RPMI8226 (cell line): ENCODE data around the gene NFASC.
A peak's percentile ranks its signal among the peaks of the same experiment; 100 is the strongest.

Experiments
- DNase-seq: peaks from one replicate; pipeline ENCODE4 v3.0.0-alpha.2; 2015

Gene NFASC

DNA sequence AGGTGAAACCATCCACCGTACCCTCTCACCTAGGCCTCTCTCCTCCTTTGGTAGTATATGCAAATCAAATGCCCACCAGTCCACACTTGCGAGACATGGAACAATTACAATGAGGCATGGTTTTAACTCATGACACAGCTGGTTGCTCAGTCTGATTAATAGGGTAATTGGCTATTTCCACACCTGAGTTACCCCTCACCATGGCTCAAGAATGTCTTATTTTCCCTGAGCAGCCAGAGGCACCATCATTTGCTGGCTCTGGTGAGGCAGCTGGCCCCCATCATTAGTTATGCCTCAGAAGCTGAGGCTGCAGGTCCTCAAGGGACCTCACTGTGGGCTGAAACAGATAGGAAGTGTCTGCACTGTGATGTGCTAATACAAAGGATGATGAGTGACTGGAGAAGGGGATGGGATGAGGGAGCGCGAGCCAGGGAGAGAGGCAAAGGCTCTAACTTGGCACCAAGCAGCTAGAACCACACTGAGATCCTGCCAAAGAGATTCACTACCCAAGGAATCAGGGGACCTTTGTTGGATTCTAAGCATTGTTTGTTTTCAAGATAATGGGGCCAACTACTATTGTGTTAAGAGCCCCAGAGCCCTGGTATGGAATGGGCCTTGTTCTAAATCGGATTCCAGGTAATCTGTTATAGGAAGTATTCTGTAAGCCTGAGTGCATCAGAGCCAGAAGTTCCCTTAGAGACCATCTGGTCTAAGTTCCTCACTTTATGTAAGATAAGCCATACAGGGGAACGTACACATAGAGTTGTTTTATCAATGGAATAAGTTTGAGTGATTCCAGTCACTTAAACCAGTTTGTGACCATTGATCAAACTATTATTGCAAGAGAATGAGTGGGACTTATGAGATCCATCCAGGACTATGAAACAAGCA, 92.3 kb downstream of the NFASC start:
- no peak for DNase-seq

DNA sequence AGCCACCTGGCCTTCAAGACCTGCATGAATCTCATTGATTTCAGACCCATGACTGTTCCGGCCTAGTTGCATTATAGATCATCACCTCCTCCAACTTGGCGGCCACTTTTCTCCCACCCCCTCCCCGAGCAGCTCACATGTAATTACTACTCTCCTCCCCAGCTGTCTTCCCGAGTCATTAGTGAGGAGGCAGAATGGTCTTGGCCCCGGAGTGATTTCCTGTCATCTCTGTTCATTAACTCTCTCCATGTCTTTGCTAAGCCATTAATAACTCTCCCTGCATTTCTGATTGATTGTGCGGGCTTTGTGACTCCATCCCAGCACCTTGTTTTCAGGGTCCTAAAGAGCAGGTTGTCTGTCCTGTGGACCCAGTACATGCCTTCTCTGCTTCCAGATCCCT, 96.8 kb downstream of the NFASC start:
- no peak for DNase-seq

DNA sequence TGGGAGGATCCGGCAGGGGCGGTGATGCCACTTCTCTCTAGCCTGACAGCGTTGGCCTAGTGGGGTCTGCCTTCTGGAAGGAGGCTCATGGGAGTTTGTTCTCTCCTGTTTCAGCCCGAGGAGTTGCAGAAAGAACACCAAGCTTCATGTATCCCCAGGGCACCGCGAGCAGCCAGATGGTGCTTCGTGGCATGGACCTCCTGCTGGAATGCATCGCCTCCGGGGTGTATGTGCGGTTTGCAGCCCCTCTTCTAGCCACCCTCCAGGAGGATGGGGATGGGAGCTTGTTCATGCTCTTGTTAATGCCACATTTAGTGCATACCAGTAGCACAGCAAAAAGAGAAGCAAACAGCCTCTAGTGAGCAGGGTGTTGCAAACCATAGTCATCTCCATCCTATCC, 97.5 kb downstream of the NFASC start:
- DNase-seq: no peak

DNA sequence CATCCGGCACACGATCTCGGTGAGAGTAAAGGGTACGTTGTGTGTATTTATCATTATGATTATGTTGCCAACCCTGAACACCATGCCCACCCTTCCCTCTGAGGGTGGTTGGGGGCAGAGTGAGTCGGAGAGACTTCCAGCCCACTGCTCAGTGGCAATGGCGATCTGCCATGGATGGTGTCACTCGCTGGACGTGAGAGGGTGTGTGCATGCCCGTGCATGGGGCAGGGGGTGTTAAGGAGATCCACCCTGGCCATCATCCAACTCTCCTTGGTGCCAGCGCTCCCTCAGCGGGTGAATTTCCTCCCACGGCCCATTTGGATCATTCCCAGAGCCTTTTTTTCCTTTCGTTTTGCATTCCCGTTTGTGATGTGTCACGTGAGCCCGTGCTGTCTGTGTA, 98.3 kb downstream of the NFASC start:
- DNase-seq: no peak

DNA sequence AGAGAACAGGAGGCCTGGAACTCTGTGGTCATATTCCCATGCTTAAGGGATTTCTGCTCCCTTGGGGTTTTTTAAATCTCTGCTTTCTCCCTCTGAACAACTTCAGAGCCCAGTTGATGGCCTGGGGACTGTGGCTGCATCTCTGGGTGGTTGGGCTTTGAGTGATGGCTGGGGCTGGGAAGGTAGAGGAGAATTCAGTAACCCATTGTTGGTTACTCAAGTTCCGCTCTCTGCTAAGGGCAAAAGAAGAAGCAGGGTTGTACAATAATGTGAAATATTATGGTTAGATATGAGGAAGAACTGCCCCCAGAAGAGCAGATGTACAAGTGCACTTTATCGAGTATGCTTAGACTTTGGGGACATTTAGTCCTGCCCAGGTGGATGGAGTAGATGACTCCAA, 100.3 kb downstream of the NFASC start:
- no peak for DNase-seq

DNA sequence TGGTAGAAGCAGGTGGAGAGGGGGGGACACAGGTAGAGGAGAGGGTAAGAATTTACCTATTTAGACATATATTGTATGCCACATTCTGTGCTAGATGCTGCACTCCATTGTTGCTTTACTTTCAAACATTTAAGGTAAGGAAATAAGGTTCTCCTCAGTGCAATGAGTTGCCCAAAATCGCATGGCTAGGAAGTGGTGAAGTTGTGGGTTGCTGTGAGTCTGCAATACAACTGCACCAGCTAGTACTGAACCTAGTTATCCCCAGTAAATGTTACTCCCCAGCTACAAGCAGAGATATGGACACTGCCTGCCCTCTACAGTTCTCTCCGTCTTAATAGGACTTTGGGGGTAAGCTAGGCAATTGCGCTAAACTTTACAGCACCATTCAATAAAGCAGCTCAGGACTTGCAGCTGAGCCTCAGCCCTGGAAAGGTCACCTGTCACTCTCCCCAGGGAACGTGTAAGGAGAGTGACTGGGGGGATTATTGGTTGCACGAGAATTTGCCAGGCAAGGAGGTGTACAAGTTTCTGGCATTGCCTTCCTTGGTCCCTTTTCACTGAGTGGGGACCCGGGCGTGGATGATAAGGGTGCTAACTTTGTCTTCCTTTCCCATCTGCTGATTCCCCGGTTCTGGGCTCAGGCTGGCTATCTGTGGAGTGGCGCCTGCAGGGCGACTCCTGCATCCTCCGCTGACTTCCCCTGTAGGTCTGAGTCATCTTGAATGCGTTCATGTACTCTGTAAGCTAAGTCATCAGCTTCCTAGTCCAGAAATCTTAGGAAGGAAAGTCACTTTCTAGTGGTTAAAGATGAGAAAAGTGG, 101.1 kb downstream of the NFASC start:
- DNase-seq: no peak

DNA sequence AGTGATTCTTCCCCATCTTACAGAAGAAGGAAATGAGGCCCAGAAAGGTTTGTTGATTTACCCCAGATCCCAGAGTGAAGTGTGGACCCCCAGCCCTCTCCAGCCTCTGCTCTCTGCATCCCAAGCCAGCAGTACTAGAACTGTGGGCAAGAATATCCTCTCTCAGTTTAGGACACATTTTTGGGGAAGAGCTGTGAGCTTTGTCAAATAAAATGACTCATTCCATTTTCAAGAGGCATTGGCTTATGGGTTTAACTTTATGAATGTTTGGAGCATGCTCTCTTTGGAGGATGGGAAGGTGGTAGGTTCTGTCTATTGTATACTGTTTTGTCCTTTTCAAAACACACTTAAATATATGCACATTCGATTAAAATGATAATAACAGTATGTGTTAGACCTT, 101.8 kb downstream of the NFASC start:
- DNase-seq: no peak

DNA sequence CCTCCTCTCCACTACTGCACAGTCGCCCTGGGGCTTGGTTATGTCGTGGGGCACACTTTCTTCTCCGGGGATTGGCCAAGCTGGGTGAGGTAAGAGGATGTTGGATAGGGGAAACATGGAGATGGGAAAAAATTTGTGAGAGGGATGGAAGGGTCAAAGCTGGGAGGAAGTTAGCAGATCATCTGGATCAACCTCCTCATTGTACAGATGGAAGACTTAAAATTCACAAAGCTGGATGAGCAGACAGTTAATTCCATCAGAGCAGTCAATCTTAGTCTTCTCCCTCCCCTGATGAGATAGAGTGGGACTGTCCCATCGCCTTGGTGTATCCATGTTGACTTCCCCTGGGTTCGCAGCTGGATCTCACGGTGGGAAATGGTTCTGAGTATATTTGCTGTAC, 102.8 kb downstream of the NFASC start:
- no peak for DNase-seq

DNA sequence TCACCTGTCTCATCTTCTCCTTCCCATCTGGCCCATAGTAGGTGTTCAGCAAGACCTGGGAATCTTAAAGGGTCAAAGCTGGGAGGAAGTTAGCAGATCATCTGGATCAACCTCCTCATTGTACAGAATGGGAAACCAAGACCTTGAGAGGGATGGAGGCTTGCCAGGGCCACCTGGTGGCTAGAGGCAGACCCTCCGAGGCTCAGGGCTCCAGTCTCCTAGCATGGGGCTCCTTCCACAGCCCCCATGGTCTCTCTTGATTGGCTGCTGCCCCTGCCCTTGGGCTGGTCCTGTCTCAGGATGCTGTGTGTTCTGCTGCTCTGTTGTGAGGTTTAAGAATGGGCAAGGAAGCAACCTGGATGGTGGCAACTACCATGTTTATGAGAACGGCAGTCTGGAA, 103.7 kb downstream of the NFASC start:
- DNase-seq: no peak

DNA sequence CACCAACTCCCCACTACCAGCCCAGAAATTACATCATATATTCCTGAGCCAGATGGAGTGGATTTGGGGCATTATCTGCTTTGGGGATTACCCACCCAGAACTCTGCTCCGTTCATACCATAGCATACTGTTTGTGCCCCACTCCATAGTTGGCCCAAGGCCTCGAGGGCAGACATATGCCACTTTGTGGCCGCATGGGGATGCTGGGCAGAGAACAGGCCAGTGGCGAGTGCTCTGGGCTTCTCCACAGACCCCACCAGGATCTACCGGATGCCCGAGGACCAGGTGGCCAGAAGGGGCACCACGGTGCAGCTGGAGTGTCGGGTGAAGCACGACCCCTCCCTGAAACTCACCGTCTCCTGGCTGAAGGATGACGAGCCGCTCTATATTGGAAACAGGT, 104.4 kb downstream of the NFASC start:
- DNase-seq: no peak

DNA sequence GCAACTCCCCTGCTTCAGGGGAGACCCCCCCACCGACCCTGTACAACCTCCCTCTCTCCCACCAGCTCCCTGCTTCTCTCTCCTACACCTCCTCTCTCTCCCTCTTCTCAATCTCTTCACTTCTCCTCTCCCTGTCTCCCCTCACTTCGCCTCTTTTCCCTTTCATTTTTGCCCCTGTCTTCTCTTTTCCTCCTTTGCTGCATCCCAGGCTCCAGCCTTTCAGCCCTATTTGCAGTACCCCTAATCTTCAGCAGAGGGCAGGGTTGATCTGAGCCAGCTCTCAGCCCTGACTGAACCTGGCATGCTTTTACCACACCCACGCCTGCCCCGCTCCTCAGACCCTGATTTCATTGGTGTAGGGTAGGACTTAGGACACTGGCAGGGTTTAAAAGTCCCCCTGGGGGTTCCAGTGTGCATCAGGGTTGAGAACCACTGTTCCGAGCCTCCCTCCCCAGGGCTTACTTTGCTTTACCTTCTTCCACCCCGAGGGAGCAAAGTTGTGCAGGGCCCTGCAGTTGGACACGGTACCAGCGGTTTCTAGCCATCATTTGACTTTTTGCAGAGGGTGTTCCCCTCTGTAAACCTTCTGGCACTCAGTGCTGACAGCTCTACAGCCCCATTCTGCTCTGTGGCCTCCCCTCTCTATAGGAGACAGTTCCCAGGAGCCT, 105.0 kb downstream of the NFASC start:
- DNase-seq: peak; percentile 72

DNA sequence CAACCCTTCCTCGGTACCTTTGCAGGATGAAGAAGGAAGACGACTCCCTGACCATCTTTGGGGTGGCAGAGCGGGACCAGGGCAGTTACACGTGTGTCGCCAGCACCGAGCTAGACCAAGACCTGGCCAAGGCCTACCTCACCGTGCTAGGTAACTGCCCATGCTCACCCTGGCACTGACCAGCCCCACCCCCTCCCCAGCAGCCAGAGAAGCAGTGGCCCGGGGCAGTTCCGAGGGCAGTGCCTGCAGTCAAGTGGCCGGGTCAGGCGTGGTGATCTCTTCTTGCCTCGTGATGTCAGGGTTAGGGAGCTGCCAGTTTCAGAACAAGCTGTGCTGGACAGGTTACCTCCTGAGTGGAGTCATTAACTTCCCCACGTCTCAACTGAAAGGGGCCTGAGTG, 106.0 kb downstream of the NFASC start:
- DNase-seq: no peak

DNA sequence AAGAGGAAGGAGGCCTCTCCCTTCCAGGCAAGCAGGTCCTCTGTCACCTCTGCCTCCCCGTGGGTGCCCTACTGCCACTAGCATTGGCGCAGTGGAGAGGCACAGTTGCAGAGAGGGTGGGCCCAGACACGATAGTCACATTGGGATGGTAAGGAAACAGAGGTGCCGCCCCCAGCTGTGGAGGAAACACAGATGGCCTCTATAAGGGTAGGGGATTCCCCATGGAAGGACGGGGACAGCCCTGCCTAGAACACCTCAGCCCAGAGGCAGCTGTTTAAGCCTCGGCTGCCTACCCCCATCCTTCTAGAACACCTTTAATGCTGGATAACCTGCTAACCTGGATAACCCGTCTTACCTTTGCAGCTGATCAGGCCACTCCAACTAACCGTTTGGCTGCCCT, 106.7 kb downstream of the NFASC start:
- no peak for DNase-seq

DNA sequence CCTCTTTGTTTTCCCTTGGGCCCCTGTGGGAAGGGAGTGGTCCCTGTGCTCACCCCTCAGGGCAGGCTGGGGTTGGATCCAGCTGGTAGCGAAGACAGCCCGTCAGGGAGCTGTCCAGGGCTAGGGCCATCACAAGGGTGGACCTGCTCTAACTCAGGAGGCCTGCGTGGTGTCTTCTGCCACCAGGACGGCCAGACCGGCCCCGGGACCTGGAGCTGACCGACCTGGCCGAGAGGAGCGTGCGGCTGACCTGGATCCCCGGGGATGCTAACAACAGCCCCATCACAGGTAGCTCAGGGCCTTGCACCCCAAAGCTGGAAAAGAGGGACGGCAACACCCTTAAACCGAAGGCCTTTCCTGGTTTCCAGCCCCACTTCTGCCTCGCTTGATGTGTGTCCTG, 108.1 kb downstream of the NFASC start:
- no peak for DNase-seq

DNA sequence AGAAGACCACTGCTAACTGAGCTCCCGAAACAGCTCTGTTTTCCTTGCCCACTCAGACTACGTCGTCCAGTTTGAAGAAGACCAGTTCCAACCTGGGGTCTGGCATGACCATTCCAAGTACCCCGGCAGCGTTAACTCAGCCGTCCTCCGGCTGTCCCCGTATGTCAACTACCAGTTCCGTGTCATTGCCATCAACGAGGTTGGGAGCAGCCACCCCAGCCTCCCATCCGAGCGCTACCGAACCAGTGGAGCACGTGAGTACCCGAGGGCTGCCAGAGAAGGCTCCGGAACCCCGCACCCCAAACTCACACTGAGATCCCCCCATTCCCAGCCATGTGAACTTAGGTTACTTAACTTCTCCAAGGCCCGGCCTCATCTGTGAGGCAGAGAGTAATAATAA, 108.6 kb downstream of the NFASC start:
- no peak for DNase-seq

DNA sequence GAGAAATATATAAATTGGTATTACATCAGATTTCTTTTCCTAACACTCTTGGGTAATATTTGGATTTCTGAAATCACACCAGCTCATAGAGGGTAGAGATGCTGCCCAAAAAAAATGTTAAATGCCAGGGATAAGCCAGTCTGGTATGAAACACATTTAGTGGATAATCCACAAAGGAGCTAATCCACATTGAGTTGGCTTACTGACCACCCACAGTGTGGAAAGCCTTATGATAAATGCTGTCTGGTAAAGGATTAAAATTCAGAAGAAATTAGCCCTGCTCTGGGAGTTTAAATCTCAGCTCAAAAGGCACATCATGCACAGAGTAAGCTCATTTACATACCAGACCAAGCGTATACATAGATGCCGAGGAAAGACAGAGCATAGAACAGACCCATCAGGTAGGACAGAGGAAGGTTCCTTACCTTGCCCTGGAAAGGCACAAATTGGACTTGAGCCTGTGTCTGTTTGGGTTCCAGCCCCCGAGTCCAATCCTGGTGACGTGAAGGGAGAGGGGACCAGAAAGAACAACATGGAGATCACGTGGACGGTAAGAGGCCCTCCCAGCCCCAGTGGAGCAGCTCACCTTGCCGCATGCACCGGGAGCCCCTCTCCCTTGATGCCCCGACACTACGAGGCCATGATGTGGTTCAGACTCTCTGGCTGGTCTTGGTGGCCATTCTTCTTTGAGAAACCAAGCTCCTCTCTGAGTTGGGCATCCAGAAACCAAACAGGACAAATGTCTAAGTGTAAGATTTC, 109.4 kb downstream of the NFASC start:
- DNase-seq: no peak

DNA sequence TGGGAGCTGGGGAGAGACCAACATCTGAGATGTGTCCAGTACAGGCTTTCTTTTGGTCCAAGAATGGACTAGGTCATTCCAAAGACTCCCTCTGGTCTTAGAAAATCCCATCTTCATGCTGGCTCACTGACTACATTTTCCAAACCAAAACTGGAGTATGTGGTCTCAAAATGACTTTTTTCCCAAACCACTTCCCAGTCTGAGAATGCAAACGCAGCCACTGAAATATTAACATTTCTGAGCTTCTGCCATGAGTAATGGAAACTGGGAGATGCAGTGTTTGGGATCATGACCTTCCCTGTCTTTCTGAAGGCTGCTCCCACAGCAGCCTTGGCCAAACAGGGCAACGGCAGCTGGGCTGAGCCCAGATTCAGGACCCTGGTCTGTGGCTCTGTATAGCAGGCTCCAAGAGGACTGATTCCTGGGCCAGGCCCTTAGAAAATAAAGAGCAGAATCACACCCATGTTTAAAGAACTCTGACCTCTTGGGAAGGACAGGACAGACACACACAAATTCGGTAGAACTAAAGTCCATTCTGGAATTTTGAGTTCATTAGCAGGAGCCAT, 110.3 kb downstream of the NFASC start:
- no peak for DNase-seq

DNA sequence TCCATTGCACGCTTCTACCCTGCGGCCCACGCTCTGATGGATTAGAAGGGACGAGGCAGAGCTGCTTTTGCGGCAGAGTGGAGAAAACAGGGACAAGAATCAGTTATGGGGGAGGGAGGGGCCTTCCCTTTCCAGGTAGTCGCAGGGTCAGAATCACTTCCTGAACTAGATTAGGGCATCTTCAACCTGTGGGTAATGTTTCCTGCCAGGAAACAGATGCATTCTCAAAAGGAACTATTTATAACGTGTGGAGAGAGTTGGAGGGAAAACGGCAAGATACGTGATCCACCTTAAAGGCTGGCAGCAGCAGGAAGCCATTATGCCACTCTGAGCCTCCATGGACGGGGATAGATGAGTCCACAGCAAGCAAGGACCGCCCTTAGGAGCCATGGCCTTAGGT, 112.5 kb downstream of the NFASC start:
- no peak for DNase-seq

DNA sequence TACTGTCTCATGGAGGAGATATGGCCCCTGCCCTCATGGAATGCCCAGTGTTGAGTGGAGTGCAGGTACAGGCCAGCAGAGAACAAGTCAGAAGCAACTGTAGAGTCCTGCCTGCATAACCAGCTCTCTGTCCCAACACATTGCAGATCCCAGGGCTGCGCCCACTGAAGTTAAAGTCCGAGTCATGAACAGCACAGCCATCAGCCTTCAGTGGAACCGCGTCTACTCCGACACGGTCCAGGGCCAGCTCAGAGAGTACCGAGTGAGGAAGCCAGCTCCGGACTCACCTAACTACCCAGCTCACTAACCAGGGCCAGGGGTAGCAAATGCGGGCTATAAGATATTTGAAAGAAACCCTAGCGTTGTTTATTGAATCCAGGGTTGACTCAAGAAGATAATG, 113.2 kb downstream of the NFASC start:
- no peak for DNase-seq

DNA sequence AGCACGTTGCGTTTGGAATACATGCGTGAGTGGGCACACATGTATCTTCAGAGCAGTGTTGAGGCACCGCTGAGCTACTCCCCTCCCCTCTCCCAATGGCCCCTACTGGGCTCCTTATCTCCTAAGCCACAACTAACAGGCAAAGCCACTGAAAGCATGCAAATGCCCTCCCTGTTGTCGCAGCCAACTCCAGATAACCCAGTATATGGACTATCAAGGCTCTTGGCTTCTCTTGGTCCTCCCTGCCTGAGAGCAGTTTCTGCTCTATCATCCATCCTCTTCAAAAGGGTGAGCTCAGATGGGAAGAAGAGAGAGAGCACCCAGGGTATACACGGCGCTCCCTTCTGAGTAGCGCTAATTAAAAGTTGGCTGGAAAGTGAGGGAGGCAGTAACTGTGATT, 113.8 kb downstream of the NFASC start:
- DNase-seq: no peak

DNA sequence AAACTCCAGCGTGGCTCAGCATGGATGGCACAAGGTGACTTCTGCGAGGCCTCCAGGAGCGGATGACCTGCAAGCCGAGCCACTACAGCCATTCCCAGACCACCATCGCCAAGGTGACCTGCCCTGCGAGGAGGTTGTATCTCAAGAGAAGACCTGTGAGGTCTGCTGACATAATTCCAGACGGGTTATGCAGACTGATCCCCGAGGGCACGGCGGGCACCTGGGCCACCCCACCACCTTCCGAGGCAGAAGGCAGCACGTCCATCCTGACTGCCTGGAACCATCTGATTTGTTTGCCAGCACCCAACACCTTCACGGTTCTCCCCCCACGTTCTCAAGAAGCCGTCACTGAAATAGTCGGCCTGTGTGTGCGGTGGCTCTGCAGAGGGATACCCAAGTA, 115.5 kb downstream of the NFASC start:
- DNase-seq: no peak

DNA sequence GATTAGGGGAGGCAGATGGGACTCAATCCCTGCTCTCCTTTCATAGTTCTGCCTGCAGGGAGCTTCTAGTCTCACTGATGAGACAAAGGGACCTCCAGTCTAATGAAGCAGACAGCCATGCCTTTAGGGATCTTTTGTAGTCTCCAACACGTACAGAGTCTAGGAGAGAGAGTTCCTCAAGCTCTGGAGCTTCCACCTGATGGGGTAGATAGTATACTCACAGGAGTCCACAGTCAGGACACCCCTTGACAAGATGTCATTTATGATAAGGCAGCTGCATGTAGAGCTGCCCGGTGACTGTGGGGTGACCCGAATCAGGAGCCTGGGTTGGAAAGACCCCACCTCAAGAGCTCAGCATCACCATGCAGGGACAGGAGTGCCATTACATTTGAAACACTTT, 117.0 kb downstream of the NFASC start:
- DNase-seq: no peak

DNA sequence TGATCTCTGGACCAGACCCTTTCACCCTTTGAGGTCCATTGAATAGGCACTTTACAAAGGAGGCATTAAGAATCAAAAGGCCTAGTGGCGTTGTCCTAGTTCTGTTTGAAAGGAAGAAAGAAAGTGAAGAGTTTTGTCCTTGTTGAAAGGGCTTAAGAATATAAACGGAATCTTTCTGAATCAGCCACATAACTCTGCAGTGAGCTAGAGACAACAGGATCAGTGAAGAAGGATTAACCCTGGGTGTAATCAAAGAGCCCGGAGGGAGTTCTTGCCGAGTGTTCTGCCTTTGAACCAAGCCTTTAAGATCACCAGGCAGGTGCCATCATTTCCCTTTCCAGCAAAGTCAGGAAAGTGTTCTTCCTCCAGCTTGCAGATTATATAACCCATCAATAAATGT, 117.5 kb downstream of the NFASC start:
- no peak for DNase-seq
